22Rv1 (cell line): Measurements from ENCODE around the gene KLHL40.

Experiments
- CTCF ChIP-seq: fragments of 450-650 bp; IDR thresholded peaks from 2 replicates; pipeline ENCODE4 v1.5.1; 2017; ENCODE audit warnings: mild to moderate bottlenecking
- ZFX ChIP-seq: fragments of 450-650 bp; IDR thresholded peaks from 2 replicates; pipeline ENCODE4 v1.6.1; 2017; ENCODE audit warnings: antibody characterized with exemption, borderline replicate concordance

DNA sequence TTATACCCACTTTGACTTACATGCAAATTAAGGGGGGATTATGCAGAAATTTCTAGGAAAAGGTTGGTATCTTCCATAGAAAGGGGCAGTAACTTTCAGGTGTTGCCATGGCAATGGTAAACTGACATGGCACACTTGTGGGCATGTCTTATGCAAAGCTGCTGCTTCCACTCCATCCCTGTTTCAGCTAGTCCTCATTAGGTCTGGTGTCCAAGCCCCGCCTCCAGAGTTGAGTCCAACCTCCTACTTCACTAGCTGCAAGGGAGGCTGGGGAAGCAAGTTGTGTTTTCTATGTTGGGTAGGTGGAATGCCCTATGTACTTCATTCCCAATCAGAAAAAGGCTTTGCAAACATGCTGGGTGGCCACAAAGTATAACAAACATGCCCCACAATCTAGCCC lies 14.7 kb upstream of the KLHL40 start:
- TF ChIP-seq CTCF (no peak), ZFX (no peak)
